Measurements from ENCODE around the gene CATSPERZ. TPM values are rescaled to one million over a fixed set of nuclear protein-coding genes. Genes with fewer than 3 reads are reported as not detected.

CATSPERZ gene
- total RNA-seq, 2 experiments from 2014 or later: 0.39 TPM; not detected in 1

DNA sequence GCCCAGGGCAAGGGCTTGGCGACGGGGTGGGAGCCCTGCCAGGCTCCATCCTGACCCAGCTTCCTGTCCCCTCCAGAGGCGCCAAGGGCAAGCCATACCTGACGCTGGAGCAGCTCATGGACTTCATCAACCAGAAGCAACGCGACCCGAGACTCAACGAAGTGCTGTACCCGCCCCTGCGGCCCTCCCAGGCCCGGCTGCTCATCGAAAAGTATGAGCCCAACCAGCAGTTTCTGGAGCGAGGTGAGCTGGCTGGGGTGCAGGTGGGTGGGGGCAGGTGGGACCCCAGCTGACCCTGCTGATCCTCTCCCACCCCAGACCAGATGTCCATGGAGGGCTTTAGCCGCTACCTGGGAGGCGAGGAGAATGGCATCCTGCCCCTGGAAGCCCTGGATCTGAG lies 43.9 kb upstream of the CATSPERZ start:
- ChIA-PET CTCF (interaction anchor here (1.1 to 1.6 kb wide), 3 partner anchors 11 to 48 kb away, joined by 3 read pairs; no protein-coding TSS in a partner anchor), POLR2A (no interaction called here)
- Mint-ChIP-seq H3K27ac (no peak overlapping the region), H3K4me3 (no peak overlapping the region), H3K9me3 (ENCODE audit: low read depth) (no peaks in the 10 kb centered on the region), H3K4me1 (peaks cover 17% of the 10 kb centered on the region), H3K27me3 (no peaks in the 10 kb centered on the region), H3K36me3 (ENCODE audit: low read depth) (peaks cover 6% of the 10 kb centered on the region)
- DNase-seq: no peak
- intact Hi-C loops (cut with DNase I, micrococcal nuclease): no loop called here
- ATAC-seq: no peak

DNA sequence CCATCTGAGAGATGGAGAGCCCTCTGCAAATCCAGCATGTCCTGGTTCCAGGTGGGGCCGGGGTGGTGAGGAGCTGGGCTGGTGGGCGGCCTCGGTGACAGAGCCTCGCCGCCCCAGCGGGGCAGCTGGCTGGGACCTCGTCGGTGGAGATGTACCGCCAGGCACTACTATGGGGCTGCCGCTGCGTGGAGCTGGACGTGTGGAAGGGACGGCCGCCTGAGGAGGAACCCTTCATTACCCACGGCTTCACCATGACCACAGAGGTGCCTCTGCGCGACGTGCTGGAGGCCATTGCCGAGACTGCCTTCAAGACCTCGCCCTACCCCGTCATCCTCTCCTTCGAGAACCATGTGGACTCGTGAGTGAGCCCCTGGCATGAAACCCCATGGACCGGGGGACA lies 41.8 kb upstream of the CATSPERZ start:
- Mint-ChIP-seq H3K36me3 (ENCODE audit: low read depth) (peaks cover 7% of the 10 kb centered on the region), H3K4me3 (no peak overlapping the region), H3K4me1 (peaks cover 11% of the 10 kb centered on the region), H3K27ac (no peak overlapping the region), H3K9me3 (ENCODE audit: low read depth) (no peaks in the 10 kb centered on the region), H3K27me3 (no peaks in the 10 kb centered on the region)
- intact Hi-C loops (cut with DNase I, micrococcal nuclease): no loop called here
- DNase-seq (no peak), ATAC-seq (no peak)
- CTCF ChIA-PET: interaction anchor here (0.6 to 0.7 kb wide), 2 partner anchors 17 to 83 kb away, joined by 3 to 4 read pairs; partner anchors contain the start of gene FKBP2
- POLR2A ChIA-PET: no interaction called here

- CTCF ChIA-PET: no interaction called here
- no peak overlapping the region for H3K4me3 Mint-ChIP-seq
- intact Hi-C loops (cut with DNase I, micrococcal nuclease): no loop called here
- POLR2A ChIA-PET: no interaction called here
- peak overlapping the region; percentile 40 for H3K27ac Mint-ChIP-seq
- peaks cover 7% of the 10 kb centered on the region for H3K36me3 Mint-ChIP-seq (ENCODE audit: low read depth)
- no peaks in the 10 kb centered on the region for H3K9me3 Mint-ChIP-seq (ENCODE audit: low read depth)
- no peaks in the 10 kb centered on the region for H3K27me3 Mint-ChIP-seq
- no peak for DNase-seq
- ATAC-seq: no peak
- H3K4me1 Mint-ChIP-seq: peaks cover 11% of the 10 kb centered on the region
These were observed 41.1 kb upstream of the CATSPERZ start for GRCh38 chr11:64258946-64259532.

DNA sequence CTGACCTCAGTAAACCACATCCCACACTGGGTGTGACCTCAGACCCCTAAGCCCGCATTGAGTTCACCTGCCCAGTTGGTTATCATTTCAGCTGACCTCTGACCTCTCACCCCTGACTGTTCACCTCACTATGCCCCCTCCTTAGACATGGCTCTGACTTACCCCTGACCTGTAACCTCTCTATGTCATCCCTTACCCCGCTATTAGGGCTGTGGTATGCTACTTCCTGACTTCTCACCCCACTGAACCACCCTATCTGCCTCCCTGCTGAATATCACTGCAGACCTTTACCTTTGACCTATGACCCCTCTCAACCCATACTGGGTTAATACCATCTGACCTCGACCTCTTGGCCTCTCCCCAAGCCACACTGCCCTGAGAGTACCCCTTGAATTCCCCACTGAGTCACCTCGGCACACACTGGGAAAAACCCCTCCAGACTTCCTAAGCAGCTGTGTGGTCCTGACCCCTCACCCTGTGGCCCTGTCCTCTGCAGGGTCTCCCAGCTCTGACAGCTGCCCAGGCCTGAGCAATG lies 40.6 kb upstream of the CATSPERZ start:
- H3K9me3 Mint-ChIP-seq (ENCODE audit: low read depth): no peaks in the 10 kb centered on the region
- ChIA-PET CTCF (no interaction called here), POLR2A (no interaction called here)
- intact Hi-C loops (cut with DNase I, micrococcal nuclease): no loop called here
- ATAC-seq (peak; percentile 50), DNase-seq (no peak)
- H3K27me3 Mint-ChIP-seq: no peaks in the 10 kb centered on the region
- H3K36me3 Mint-ChIP-seq (ENCODE audit: low read depth): peaks cover 7% of the 10 kb centered on the region
- peak overlapping the region; percentile 40 for H3K27ac Mint-ChIP-seq
- no peak overlapping the region for H3K4me3 Mint-ChIP-seq
- H3K4me1 Mint-ChIP-seq: peaks cover 11% of the 10 kb centered on the region

DNA sequence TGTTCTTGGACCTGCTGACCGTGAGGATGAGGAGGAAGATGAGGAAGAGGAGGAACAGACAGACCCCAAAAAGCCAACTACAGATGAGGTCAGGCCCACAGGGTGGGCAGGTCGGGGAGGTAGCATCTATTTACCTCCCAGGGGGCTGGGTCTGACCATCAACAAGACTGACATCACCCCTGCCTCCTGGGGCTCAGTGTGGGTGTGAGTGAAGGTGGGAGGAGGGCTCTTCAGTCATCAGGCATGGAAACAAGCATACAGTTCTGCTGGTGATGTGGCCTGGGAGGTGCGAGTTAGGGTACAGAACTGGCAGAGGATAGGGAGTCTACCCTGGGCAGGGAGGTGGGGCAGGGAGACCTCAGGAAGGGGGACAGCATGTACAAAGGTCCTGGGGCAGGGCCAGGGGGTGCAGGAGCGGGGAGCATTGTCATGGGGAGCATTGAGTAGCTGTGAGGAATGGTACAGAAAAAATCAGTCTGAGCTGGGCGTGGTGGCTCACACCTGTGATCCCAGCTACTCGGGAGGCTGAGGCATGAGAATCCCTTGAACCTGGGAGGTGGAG lies 39.9 kb upstream of the CATSPERZ start:
- peak; percentile 43 for ATAC-seq
- Mint-ChIP-seq H3K27ac (no peak overlapping the region), H3K36me3 (ENCODE audit: low read depth) (peaks cover 7% of the 10 kb centered on the region), H3K27me3 (no peaks in the 10 kb centered on the region), H3K9me3 (ENCODE audit: low read depth) (no peaks in the 10 kb centered on the region), H3K4me1 (peaks cover 11% of the 10 kb centered on the region), H3K4me3 (no peak overlapping the region)
- intact Hi-C loops (cut with DNase I, micrococcal nuclease): no loop called here
- DNase-seq: no peak
- ChIA-PET CTCF (interaction anchor here (1.6 kb wide), 1 partner anchor 10 kb away, joined by 3 read pairs; no protein-coding TSS in a partner anchor), POLR2A (no interaction called here)

GRCh38 chr11:64261556-64262080 lies 38.5 kb upstream of the CATSPERZ start:
- Mint-ChIP-seq H3K4me3 (no peak overlapping the region), H3K27ac (no peak overlapping the region), H3K27me3 (no peaks in the 10 kb centered on the region), H3K9me3 (ENCODE audit: low read depth) (no peaks in the 10 kb centered on the region), H3K4me1 (peaks cover 11% of the 10 kb centered on the region), H3K36me3 (ENCODE audit: low read depth) (peaks cover 7% of the 10 kb centered on the region)
- intact Hi-C loops (cut with DNase I, micrococcal nuclease): no loop called here
- ChIA-PET POLR2A (interaction anchor here (0.6 to 1.0 kb wide), 2 partner anchors 30 to 39 kb away, joined by 3 to 5 read pairs; no protein-coding TSS in a partner anchor), CTCF (interaction anchor here (0.6 to 1.6 kb wide), 2 partner anchors 10 to 12 kb away, joined by 3 read pairs; no protein-coding TSS in a partner anchor)
- no peak for DNase-seq
- ATAC-seq: no peak

DNA sequence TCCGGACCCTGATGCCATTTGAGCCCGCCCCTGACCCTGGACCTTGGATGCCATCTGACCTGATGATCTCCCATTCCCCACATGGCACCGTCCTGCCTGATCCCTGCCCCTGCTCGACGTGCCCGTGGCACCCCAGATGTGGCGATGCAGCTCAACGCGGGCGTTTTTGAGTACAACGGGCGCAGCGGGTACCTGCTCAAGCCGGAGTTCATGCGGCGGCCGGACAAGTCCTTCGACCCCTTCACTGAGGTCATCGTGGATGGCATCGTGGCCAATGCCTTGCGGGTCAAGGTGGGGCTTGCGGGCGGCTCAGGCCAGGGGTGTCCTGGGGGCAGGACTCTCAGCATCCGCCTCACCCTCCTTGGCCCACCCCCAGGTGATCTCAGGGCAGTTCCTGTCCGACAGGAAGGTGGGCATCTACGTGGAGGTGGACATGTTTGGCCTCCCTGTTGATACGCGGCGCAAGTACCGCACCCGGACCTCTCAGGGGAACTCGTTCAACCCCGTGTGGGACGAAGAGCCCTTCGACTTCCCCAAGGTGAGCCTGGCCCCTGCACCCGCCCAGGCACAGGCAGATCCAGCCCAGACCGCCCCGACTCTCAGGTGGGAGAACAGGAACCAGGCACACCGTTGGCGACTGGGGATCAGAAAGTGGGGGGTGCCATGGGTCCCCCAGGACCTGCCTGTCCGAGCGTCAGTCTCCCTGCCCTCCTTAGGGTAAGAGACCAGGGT lies 37.7 kb upstream of the CATSPERZ start:
- no peak overlapping the region for H3K27ac Mint-ChIP-seq
- H3K27me3 Mint-ChIP-seq: no peaks in the 10 kb centered on the region
- no peaks in the 10 kb centered on the region for H3K9me3 Mint-ChIP-seq (ENCODE audit: low read depth)
- ATAC-seq (no peak), DNase-seq (no peak)
- no peak overlapping the region for H3K4me3 Mint-ChIP-seq
- ChIA-PET POLR2A (no interaction called here), CTCF (interaction anchor here (0.6 to 1.0 kb wide), 3 partner anchors 10 to 38 kb away, joined by 3 read pairs; no protein-coding TSS in a partner anchor)
- peaks cover 7% of the 10 kb centered on the region for H3K36me3 Mint-ChIP-seq (ENCODE audit: low read depth)
- intact Hi-C loops (cut with DNase I, micrococcal nuclease): no loop called here
- peaks cover 11% of the 10 kb centered on the region for H3K4me1 Mint-ChIP-seq

DNA sequence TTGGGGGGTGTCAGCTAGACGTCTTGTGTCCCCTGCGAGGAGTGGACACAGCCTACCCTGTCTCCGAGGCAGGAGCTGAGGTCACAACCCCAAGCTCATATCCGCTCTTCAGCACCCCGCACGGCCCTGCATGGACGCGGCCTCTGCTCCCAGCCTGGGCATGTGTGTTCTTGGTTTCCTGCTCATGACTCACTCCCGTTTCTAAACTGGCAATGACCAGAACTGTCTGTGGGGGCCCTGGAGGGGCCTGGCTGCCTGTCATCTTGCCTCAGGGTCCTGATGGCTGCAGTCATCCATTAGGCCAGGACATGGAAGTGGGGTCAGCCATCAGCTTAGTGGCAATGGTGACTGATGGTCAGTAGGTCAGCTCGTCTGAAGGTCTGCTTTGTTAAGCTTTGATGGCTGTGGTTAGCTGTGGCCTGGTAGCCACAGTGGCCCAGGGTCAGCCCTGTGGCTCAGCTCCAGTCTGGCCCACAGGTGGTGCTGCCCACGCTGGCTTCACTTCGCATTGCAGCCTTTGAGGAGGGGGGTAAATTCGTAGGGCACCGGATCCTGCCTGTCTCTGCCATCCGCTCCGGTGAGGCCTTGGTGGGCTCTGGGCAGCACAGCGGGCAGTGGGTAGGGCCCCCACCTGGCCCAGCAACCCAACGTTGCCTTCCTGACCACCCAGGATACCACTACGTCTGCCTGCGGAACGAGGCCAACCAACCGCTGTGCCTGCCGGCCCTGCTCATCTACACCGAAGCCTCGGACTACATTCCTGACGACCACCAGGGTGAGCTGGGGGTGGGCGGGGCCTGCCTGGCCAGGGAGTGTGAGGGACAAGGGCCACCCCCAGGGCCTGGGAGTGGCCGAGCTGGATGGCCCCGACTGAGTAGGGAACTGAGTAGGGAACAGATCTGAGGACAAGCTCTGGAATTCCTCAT lies 36.9 kb upstream of the CATSPERZ start:
- Mint-ChIP-seq H3K27me3 (no peaks in the 10 kb centered on the region), H3K36me3 (ENCODE audit: low read depth) (peaks cover 7% of the 10 kb centered on the region), H3K27ac (no peak overlapping the region), H3K4me1 (peaks cover 16% of the 10 kb centered on the region), H3K9me3 (ENCODE audit: low read depth) (no peaks in the 10 kb centered on the region), H3K4me3 (no peak overlapping the region)
- intact Hi-C loops (cut with DNase I, micrococcal nuclease): no loop called here
- ChIA-PET POLR2A (no interaction called here), CTCF (interaction anchor here (0.9 to 1.0 kb wide), 2 partner anchors 11 to 37 kb away, joined by 3 read pairs; no protein-coding TSS in a partner anchor)
- DNase-seq (no peak), ATAC-seq (no peak)

- H3K9me3 Mint-ChIP-seq (ENCODE audit: low read depth): no peaks in the 10 kb centered on the region
- POLR2A ChIA-PET: no interaction called here
- ATAC-seq: no peak
These were observed 36.2 kb upstream of the CATSPERZ start for GRCh38 chr11:64263947-64264317.

GRCh38 chr11:64264371-64264852 lies 35.7 kb upstream of the CATSPERZ start:
- H3K27me3 Mint-ChIP-seq: no peaks in the 10 kb centered on the region
- intact Hi-C loops (cut with DNase I, micrococcal nuclease): no loop called here
- POLR2A ChIA-PET: no interaction called here
- no peak overlapping the region for H3K27ac Mint-ChIP-seq
- DNase-seq (no peak), ATAC-seq (no peak)
- no peaks in the 10 kb centered on the region for H3K9me3 Mint-ChIP-seq (ENCODE audit: low read depth)
- H3K4me3 Mint-ChIP-seq: no peak overlapping the region
- peaks cover 10% of the 10 kb centered on the region for H3K36me3 Mint-ChIP-seq (ENCODE audit: low read depth)
- peaks cover 22% of the 10 kb centered on the region for H3K4me1 Mint-ChIP-seq
- CTCF ChIA-PET: interaction anchor here (1.3 kb wide), 2 partner anchors 36 to 40 kb away, joined by 4 to 5 read pairs; no protein-coding TSS in a partner anchor

More at GRCh38 chr11:64263947-64264317, 36.2 kb upstream of the CATSPERZ start:
- DNase-seq: no peak
- intact Hi-C loops (cut with DNase I, micrococcal nuclease): no loop called here
- CTCF ChIA-PET: interaction anchor here (1.0 to 1.3 kb wide), 2 partner anchors 11 to 37 kb away, joined by 3 to 5 read pairs; no protein-coding TSS in a partner anchor
- H3K27me3 Mint-ChIP-seq: no peaks in the 10 kb centered on the region
- H3K36me3 Mint-ChIP-seq (ENCODE audit: low read depth): peaks cover 10% of the 10 kb centered on the region
- no peak overlapping the region for H3K27ac Mint-ChIP-seq
- no peak overlapping the region for H3K4me3 Mint-ChIP-seq
- H3K4me1 Mint-ChIP-seq: peaks cover 22% of the 10 kb centered on the region
